ENCODE data around the gene ZNF160.

The ZNF160 gene

DNA sequence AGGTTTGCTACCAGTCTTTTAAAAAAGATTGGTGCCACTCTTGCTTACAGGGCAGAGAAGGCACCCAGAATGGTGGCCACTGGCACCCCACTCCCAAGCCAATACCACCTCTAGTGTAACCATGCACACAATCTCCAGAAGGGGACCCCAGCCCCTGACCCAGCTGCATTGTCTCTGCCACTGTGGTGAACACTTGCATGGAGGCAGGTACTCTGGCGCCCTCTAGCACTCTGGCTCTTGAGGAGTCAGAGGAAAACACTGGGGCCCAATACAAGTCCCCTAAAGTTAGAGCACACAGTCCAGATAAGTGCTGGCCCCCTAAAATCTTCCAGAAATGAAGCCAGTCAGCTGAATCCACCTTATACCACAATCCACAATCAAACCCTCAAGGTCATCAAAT, 83.5 kb downstream of the ZNF160 start:
- no peak for DNase-seq (ENCODE audit: low spot score)

More for the DNA sequence above, 83.5 kb downstream of the ZNF160 start:
- no peak for FAIRE-seq
